PFSK-1 (cell line): ENCODE data around the gene PRSS53.

ENCODE experiments used
- POLR2AphosphoS5 ChIP-seq: IDR thresholded peaks from 2 replicates; pipeline ENCODE4 v1.6.1; 2012; ENCODE audit warnings: low read depth, mild to moderate bottlenecking, control low read depth, low read length, moderate library complexity
- SIN3A ChIP-seq: IDR thresholded peaks from 2 replicates; pipeline ENCODE4 v1.6.1; 2012; ENCODE audit warnings: mild to moderate bottlenecking, low read length, moderate library complexity, borderline replicate concordance; ENCODE audit not compliant: insufficient read depth
- TAF1 ChIP-seq: IDR thresholded peaks from 2 replicates; pipeline ENCODE4 v1.6.1; 2012; ENCODE audit warnings: low read length, control low read depth, borderline replicate concordance; ENCODE audit not compliant: insufficient read depth
- TF ChIP-seq, protein P1 (sequence below), 2 experiments: IDR thresholded peaks; 2 replicates each; pipeline versions ENCODE4 v1.6.1 to v1.8.0; 2011 to 2012; ENCODE audit warnings: low read depth in 2 of 2, low read length in 2 of 2, control low read depth in 1 of 2, inconsistent platforms in 1 of 2, mild to moderate bottlenecking in 1 of 2, moderate library complexity in 1 of 2; ENCODE audit not compliant: insufficient read depth in 1 of 2

DNA sequence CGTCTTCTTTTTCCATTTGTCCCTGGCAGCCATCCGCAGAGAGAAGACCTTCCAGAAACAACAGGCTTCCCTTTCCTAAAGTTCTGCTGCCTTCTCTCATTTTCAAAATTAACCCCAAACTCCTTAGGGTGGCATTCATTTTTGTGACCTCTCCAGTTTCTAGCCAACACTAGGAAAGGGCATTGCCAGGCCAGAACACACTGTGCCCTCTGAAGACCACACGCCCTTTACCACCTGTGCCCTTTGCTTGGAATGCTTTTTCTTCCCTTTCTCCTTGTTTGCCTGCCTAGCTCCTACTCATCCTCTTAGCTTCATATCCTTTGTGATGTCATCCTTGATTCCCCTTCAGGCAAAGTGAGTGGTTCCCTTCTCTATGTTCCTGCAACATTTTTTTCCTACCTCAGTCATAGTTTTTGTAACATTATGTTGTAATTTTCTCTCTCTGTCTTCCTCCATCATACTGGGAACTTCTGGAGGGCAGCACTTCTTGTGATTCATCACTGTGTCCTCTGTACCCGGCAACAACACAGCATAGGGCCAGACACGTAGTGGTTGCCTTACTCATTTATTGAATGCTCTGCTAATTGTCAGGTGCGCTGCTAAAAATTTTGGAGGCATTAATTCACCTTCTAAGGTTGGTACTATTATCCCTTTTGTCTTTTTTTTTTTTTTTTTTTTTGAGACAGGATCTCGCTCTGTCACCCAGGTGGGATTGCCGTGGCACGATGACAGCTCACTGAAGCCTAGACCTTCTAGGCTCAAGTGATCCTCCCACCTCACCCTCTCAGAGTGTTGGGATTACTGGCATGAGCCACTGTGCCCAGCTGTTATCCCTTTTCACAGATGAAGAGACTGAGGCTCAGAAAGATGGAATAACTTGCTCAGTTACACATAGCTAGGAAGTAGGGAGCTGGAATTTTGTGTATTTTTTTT is 29.7 kb upstream of the PRSS53 start:
- no peak for TF ChIP-seq POLR2AphosphoS5
- no peak for TF ChIP-seq SIN3A
- TF ChIP-seq TAF1: no peak
- TF ChIP-seq, protein P1, sequence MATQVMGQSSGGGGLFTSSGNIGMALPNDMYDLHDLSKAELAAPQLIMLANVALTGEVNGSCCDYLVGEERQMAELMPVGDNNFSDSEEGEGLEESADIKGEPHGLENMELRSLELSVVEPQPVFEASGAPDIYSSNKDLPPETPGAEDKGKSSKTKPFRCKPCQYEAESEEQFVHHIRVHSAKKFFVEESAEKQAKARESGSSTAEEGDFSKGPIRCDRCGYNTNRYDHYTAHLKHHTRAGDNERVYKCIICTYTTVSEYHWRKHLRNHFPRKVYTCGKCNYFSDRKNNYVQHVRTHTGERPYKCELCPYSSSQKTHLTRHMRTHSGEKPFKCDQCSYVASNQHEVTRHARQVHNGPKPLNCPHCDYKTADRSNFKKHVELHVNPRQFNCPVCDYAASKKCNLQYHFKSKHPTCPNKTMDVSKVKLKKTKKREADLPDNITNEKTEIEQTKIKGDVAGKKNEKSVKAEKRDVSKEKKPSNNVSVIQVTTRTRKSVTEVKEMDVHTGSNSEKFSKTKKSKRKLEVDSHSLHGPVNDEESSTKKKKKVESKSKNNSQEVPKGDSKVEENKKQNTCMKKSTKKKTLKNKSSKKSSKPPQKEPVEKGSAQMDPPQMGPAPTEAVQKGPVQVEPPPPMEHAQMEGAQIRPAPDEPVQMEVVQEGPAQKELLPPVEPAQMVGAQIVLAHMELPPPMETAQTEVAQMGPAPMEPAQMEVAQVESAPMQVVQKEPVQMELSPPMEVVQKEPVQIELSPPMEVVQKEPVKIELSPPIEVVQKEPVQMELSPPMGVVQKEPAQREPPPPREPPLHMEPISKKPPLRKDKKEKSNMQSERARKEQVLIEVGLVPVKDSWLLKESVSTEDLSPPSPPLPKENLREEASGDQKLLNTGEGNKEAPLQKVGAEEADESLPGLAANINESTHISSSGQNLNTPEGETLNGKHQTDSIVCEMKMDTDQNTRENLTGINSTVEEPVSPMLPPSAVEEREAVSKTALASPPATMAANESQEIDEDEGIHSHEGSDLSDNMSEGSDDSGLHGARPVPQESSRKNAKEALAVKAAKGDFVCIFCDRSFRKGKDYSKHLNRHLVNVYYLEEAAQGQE (IDR thresholded peaks at IDR 0.05; ENCODE audit: insufficient read depth in 1 of 2, low read depth in 2 of 2, low read length in 2 of 2): no peak
